WTC11 (cell line): ENCODE results near the gene PDE1C.

Experiments used
- ATF3 ChIP-seq: sonication (generic); formaldehyde crosslinking; conservative IDR thresholded peaks from 2 replicates; pipeline ENCODE4 v1.8.1; 2022; ENCODE audit warnings: mild to moderate bottlenecking, missing genetic modification reagents
- CTCF ChIP-seq: fragments of 200-600 bp; IDR thresholded peaks from 2 replicates; pipeline ENCODE4 v1.8.0; 2022; ENCODE audit warnings: antibody characterized with exemption
- FOXK1 ChIP-seq: sonication (generic); formaldehyde crosslinking; IDR thresholded peaks from 2 replicates; pipeline ENCODE4 v1.8.0; 2022; ENCODE audit warnings: mild to moderate bottlenecking, moderate library complexity, missing genetic modification reagents
- ZBTB43 ChIP-seq: sonication (generic); formaldehyde crosslinking; IDR thresholded peaks from 2 replicates; pipeline ENCODE4 v1.8.1; 2023; ENCODE audit warnings: mild to moderate bottlenecking, missing genetic modification reagents
- TF ChIP-seq, protein P1 (sequence below): sonication (generic); formaldehyde crosslinking; IDR thresholded peaks from 2 replicates; pipeline ENCODE4 v1.8.1; 2023; ENCODE audit warnings: mild to moderate bottlenecking, moderate library complexity, missing genetic modification reagents

GRCh38 chr7:31875424-31875823 is 194.8 kb downstream of the PDE1C start:
- TF ChIP-seq FOXK1 (CRISPR knock-in tag) (no peak), ATF3 (CRISPR knock-in tag) (no peak), CTCF (no peak), ZBTB43 (CRISPR knock-in tag) (no peak)
- TF ChIP-seq, protein P1, sequence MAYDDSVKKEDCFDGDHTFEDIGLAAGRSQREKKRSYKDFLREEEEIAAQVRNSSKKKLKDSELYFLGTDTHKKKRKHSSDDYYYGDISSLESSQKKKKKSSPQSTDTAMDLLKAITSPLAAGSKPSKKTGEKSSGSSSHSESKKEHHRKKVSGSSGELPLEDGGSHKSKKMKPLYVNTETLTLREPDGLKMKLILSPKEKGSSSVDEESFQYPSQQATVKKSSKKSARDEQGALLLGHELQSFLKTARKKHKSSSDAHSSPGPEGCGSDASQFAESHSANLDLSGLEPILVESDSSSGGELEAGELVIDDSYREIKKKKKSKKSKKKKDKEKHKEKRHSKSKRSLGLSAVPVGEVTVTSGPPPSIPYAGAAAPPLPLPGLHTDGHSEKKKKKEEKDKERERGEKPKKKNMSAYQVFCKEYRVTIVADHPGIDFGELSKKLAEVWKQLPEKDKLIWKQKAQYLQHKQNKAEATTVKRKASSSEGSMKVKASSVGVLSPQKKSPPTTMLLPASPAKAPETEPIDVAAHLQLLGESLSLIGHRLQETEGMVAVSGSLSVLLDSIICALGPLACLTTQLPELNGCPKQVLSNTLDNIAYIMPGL = no peak
